Measurements from ENCODE around the gene MALRD1. TPM values are rescaled to one million over a fixed set of nuclear protein-coding genes. Genes with fewer than 3 reads are reported as not detected.

Gene MALRD1
- total RNA-seq, 1 experiment from 2014 or later, result not detected

DNA sequence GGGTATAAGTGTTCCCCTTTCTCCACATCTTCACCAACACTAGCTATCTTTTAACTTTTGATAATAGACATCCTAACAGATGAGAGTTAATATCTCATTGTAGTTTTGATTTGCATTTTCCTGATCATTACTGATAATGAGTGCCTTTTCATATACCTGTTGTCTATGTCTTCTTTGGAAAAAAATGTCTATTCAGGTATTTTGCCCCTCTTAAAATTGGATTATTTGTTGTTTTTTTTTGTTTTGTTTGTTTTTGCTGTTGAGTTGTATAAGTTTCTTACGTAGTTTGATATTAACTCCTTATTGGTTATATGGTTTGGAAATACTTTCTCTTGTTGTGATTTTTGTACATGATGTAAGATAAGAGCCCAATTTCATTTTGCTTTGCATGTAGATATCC is 214.7 kb downstream of the MALRD1 start:
- Histone ChIP-seq H3K27me3 (ENCODE audit: control insufficient read depth, insufficient read depth, low read length) (no peaks in the 10 kb centered on the region), H3K27ac (ENCODE audit: low read length) (no peak overlapping the region), H3K4me1 (ENCODE audit: control insufficient read depth, insufficient read depth, low read length) (no peaks in the 10 kb centered on the region), H3K9me3 (ENCODE audit: control insufficient read depth, insufficient read depth, low read depth, low read length) (no peaks in the 10 kb centered on the region), H3K4me3 (ENCODE audit: low read depth in 2 of 2, low read length in 2 of 2) (no peak overlapping the region), H3K36me3 (ENCODE audit: control insufficient read depth, insufficient read depth, low read length) (no peaks in the 10 kb centered on the region)
- in situ Hi-C loops (cut with HindIII; ENCODE audit: low pct_unique_long_range_greater_than_20kb, low sequenced_read_pairs) (no loop called here), intact Hi-C loops (cut with micrococcal nuclease; ENCODE audit: unreplicated experiment) (no loop called here)
- TF ChIP-seq POLR2AphosphoS5 (IDR thresholded peaks at IDR 0.05; ENCODE audit: low read depth, low read length) (no peak), SIN3A (IDR thresholded peaks at IDR 0.05; ENCODE audit: borderline replicate concordance, insufficient read depth, low read depth, low read length) (no peak), TCF7L2 (IDR thresholded peaks at IDR 0.05; ENCODE audit: low read depth, low read length) (no peak)
- TF ChIP-seq, protein P1, sequence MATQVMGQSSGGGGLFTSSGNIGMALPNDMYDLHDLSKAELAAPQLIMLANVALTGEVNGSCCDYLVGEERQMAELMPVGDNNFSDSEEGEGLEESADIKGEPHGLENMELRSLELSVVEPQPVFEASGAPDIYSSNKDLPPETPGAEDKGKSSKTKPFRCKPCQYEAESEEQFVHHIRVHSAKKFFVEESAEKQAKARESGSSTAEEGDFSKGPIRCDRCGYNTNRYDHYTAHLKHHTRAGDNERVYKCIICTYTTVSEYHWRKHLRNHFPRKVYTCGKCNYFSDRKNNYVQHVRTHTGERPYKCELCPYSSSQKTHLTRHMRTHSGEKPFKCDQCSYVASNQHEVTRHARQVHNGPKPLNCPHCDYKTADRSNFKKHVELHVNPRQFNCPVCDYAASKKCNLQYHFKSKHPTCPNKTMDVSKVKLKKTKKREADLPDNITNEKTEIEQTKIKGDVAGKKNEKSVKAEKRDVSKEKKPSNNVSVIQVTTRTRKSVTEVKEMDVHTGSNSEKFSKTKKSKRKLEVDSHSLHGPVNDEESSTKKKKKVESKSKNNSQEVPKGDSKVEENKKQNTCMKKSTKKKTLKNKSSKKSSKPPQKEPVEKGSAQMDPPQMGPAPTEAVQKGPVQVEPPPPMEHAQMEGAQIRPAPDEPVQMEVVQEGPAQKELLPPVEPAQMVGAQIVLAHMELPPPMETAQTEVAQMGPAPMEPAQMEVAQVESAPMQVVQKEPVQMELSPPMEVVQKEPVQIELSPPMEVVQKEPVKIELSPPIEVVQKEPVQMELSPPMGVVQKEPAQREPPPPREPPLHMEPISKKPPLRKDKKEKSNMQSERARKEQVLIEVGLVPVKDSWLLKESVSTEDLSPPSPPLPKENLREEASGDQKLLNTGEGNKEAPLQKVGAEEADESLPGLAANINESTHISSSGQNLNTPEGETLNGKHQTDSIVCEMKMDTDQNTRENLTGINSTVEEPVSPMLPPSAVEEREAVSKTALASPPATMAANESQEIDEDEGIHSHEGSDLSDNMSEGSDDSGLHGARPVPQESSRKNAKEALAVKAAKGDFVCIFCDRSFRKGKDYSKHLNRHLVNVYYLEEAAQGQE (IDR thresholded peaks at IDR 0.05; ENCODE audit: insufficient read depth in 1 of 2, low read depth in 2 of 2, low read length in 1 of 2), result no peak
- TF ChIP-seq, protein P2, sequence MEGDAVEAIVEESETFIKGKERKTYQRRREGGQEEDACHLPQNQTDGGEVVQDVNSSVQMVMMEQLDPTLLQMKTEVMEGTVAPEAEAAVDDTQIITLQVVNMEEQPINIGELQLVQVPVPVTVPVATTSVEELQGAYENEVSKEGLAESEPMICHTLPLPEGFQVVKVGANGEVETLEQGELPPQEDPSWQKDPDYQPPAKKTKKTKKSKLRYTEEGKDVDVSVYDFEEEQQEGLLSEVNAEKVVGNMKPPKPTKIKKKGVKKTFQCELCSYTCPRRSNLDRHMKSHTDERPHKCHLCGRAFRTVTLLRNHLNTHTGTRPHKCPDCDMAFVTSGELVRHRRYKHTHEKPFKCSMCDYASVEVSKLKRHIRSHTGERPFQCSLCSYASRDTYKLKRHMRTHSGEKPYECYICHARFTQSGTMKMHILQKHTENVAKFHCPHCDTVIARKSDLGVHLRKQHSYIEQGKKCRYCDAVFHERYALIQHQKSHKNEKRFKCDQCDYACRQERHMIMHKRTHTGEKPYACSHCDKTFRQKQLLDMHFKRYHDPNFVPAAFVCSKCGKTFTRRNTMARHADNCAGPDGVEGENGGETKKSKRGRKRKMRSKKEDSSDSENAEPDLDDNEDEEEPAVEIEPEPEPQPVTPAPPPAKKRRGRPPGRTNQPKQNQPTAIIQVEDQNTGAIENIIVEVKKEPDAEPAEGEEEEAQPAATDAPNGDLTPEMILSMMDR (IDR thresholded peaks at IDR 0.05), result no peak
- DNase-seq (ENCODE audit: low read depth, low spot score) (no peak), ATAC-seq (no peak)
- ChIA-PET CTCF (no interaction called here), POLR2A (no interaction called here)
- BruUV-seq (replicated peaks), result no TSS peak

DNA sequence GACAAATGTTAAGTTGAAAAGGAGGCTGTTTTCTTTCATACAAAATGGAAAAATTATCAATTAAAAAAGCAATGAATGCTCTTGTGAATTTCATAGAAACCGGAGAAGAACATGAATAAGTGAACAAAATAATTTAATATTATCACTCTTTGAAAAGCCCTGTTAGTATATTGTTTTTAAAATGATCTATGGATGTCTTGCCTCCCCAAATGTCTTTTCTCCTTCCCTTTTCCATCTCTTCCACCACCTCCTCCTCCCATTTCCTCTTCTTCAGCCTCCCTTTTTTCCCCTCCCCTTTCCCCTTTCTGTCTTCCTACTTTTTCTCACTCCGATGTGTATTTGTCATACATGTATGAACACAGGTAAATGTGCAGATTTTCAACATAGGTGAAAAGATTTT is 234.7 kb downstream of the MALRD1 start:
- ATAC-seq (no peak), DNase-seq (ENCODE audit: low read depth, low spot score) (no peak)
- no TSS peak for BruUV-seq (replicated peaks)
- TF ChIP-seq SIN3A (IDR thresholded peaks at IDR 0.05; ENCODE audit: borderline replicate concordance, insufficient read depth, low read depth, low read length) (no peak), TCF7L2 (IDR thresholded peaks at IDR 0.05; ENCODE audit: low read depth, low read length) (no peak), POLR2AphosphoS5 (IDR thresholded peaks at IDR 0.05; ENCODE audit: low read depth, low read length) (no peak)
- TF ChIP-seq, protein P2 (IDR thresholded peaks at IDR 0.05), result no peak
- TF ChIP-seq, protein P1 (IDR thresholded peaks at IDR 0.05; ENCODE audit: insufficient read depth in 1 of 2, low read depth in 2 of 2, low read length in 1 of 2), result no peak
- ChIA-PET POLR2A (no interaction called here), CTCF (no interaction called here)
- intact Hi-C loops (cut with micrococcal nuclease; ENCODE audit: unreplicated experiment) (no loop called here), in situ Hi-C loops (cut with HindIII; ENCODE audit: low pct_unique_long_range_greater_than_20kb, low sequenced_read_pairs) (no loop called here)
- Histone ChIP-seq H3K4me3 (ENCODE audit: low read depth in 2 of 2, low read length in 2 of 2) (no peak overlapping the region), H3K4me1 (ENCODE audit: control insufficient read depth, insufficient read depth, low read length) (no peaks in the 10 kb centered on the region), H3K36me3 (ENCODE audit: control insufficient read depth, insufficient read depth, low read length) (no peaks in the 10 kb centered on the region), H3K27me3 (ENCODE audit: control insufficient read depth, insufficient read depth, low read length) (no peaks in the 10 kb centered on the region), H3K27ac (ENCODE audit: low read length) (no peak overlapping the region), H3K9me3 (ENCODE audit: control insufficient read depth, insufficient read depth, low read depth, low read length) (no peaks in the 10 kb centered on the region)

All from Panc1 (cell line).